Measurements from ENCODE around the gene GHDC.
"Not testable (repeated sequence)": the region's sequence is repeated elsewhere in the genome, so short reads cannot be mapped to it uniquely, and the experiment has no call there.

Gene GHDC

GRCh38 chr17:42142371-42142896, 51.9 kb downstream of the GHDC start:
- DNase-seq, result no peak

- DNase-seq, result no peak
These were observed 52.9 kb downstream of the GHDC start for GRCh38 chr17:42141382-42141781.

GRCh38 chr17:42140690-42141089, 53.6 kb downstream of the GHDC start:
- DNase-seq, result not testable (repeated sequence)

Measured in activated CD4-positive, CD25-positive, alpha-beta regulatory T cell (primary cell).